OCI-LY7 (cell line): Measurements from ENCODE around the gene HTR7.

Source experiments
- CTCF ChIP-seq: fragments of 200-600 bp; sonication (generic); conservative IDR thresholded peaks from 2 replicates; pipeline ENCODE4 v1.5.1; 2014; ENCODE audit warnings: mild to moderate bottlenecking, antibody characterized with exemption, low read length, moderate library complexity, mixed read lengths
- EZH2phosphoT487 ChIP-seq: fragments of 200-600 bp; sonication (generic); IDR thresholded peaks from 2 replicates; pipeline ENCODE4 v1.6.1; 2018; ENCODE audit warnings: low read depth, borderline replicate concordance, mild to moderate bottlenecking, mixed run types, antibody characterized with exemption, low read length, moderate library complexity, mixed read lengths

- no peak for TF ChIP-seq CTCF
- no peak for TF ChIP-seq EZH2phosphoT487
Observed at GRCh38 chr10:90905925-90906324, 48.1 kb upstream of the HTR7 start.
